GM21723 (cell line): ENCODE results near the gene TBC1D1.

ENCODE experiments used
- ATAC-seq: cut with Tn5 transposase; IDR thresholded peaks from one replicate; pipeline ENCODE4 v1.9.1; 2021; ENCODE audit warnings: mild to moderate bottlenecking, moderate library complexity; ENCODE audit not compliant: unreplicated experiment

The TBC1D1 gene

GRCh38 chr4:38091636-38092035 lies 200.8 kb downstream of the TBC1D1 start:
- ATAC-seq, result no peak

DNA sequence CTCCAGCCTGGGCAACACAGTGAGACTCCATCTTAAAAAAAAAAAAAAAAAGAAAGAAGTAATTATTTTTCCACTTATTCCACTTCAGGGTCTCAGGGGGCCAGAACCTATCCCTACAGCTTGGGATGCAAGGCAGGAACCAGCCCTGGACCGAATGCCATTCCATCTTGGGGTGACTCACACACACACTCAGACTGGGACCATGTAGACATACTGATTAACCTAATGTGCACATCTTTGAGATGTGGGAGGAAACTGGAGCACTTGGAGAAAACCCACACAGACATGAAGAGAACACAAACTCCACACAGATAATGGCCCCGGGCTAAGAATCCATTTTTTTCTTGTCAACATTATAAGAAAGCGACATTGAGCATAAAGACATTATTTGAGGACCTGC lies 201.8 kb downstream of the TBC1D1 start:
- ATAC-seq, result no peak

- no peak for ATAC-seq
These were observed 203.5 kb downstream of the TBC1D1 start for GRCh38 chr4:38094419-38094818.

- ATAC-seq, result no peak
These were observed 204.8 kb downstream of the TBC1D1 start for GRCh38 chr4:38095691-38096090.

GRCh38 chr4:38097818-38098217 lies 206.9 kb downstream of the TBC1D1 start:
- no peak for ATAC-seq

DNA sequence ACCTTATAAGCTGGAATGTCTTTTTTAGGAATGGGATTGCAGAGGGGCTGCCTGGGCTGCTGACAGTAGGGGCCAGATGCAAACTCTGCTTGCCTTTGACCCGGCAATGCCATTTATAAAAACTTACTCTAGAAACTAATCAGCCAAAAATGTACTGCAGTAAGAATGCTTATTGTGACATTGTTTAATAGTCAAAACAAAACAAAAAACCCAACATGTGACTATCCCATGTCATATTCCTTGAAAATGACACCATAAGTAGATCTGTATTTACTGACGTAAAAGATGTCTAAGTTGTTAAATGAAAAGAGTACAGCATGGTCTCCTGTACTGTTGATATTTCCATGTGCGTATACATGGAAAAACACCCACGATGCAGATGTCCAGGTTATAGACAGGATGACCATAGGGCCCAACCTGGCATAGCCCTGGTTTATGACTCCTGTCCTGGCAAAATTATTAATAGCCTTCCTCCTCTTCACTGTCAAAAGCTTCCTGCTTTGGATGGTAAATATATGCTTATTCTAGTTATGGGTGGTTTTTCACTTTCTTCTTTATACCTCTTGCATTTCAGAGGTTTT lies 208.2 kb downstream of the TBC1D1 start:
- ATAC-seq, result no peak

GRCh38 chr4:38099908-38100407 lies 209.1 kb downstream of the TBC1D1 start:
- ATAC-seq, result no peak

GRCh38 chr4:38100474-38101255 lies 209.8 kb downstream of the TBC1D1 start:
- no peak for ATAC-seq

- ATAC-seq, result no peak
These were observed 210.7 kb downstream of the TBC1D1 start for GRCh38 chr4:38101563-38101962.

GRCh38 chr4:38102957-38103588 lies 212.2 kb downstream of the TBC1D1 start:
- ATAC-seq, result no peak

- ATAC-seq, result peak; percentile 97
These were observed 214.8 kb downstream of the TBC1D1 start for GRCh38 chr4:38105475-38106220.

DNA sequence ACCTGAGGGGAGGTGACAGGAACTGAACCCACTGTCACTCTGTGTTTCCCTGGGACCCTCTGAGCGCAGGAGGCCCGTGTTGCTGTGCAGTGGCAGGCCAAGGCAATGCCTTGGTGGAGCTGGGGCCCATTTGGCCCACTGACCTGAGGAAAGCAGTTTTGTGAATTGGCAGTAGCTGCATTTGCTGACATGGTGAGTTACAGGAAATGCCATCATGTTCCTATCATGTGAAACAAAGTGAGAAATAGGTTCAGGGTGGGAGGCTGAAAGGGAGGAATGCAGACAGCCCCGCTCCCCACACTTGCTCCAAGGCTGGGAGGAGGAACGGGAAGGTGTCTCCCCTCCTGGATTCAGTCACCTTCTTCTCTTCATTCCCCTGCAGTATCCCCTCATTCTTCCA lies 215.4 kb downstream of the TBC1D1 start:
- ATAC-seq, result no peak

- ATAC-seq, result no peak
These were observed 216.1 kb downstream of the TBC1D1 start for GRCh38 chr4:38106886-38107514.

DNA sequence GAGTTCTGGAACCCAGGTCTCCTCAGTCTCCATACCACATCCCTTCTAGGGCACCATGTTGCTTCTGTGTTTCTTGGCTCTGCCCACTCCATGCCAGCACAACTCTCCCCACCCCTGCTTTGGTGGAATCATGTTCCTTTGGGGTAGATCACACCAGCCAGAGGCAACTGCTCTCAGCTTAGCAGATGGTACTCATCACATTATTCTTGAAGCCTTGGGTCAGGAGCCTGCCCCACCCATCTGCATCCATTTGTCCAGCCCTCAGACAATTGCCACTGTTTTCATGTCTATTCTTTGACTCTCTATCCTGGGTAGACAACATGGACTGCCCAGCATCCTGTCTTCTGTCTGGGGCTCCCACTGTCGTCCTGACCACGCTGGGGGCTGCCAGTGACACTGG lies 216.9 kb downstream of the TBC1D1 start:
- no peak for ATAC-seq

DNA sequence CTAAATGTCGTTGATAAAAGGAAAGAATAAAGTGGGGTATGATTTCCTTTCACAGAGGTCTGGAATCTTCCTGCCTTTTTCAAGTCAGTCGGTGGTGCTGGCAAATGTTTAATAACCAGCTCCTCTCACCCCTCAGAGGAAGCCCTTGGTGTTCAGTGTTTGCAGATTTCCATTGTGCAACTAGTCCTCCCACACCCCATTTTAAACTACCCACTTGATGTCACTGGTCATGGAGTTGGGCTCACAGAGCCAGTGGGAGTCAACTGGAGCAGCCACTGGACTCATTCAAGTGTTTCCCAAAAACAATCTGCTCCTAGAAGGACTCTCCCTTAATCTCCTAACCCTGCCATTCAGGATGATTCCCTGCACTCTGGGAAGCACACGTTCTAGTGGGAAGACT lies 218.5 kb downstream of the TBC1D1 start:
- ATAC-seq, result no peak

- no peak for ATAC-seq
These were observed 219.0 kb downstream of the TBC1D1 start for GRCh38 chr4:38109896-38110295.

DNA sequence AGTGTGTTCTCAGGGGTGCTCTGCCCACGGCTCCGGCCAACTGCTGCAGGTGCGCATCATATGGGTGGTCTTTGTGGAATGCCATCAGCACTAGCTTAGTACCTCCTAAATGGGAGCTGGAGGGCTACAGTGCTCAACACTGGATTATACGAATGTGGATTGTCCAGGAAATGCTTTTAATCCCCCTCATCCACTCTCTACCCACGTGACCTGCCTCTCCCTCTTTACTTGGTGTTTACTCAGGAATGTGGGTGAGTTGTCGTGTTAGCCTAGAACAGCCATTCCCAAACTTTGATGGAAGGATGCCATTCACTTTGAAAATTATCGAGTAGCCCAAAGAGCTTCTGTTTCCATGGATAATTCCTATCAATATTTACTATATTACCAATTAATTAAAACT lies 220.1 kb downstream of the TBC1D1 start:
- ATAC-seq, result no peak

DNA sequence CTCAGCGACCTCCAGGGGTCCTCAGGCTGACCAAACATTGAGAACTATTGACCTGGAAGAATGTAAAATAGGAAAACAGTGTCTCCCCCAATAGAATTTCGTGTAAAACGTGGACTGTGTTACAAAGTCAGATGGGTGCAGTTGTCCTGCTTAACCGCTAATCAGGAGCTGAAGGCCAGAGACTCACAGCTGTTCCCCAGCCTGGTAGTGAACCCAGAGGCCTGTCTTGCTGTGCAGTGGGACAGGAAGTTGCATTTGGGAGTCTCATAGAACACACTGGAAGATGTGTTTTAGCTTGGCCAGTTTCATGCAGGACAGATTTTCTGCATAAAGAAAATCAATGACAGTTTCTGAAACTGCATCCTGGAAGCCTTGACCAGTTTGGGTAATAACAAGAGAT lies 220.8 kb downstream of the TBC1D1 start:
- no peak for ATAC-seq

DNA sequence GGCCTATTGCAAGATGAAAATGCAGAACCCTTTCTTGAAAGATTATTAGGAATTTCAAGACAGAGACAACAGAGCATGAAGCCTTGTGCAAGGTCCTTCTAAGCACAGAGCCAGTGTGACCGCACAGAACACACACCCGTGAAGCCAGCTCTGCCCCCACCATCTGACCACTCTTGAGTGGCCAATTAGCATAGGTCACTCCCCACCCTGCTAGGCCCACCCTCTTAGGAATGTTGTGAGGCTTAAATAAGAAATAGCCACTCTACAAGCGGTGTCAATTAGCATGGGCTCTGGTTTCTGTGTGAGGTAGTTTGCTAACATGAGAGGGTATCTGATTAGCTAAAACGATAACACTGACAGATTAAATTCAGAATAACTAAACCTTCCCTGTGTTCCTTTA lies 222.2 kb downstream of the TBC1D1 start:
- ATAC-seq, result no peak

- no peak for ATAC-seq
These were observed 222.7 kb downstream of the TBC1D1 start for GRCh38 chr4:38113551-38113950.
